Trophoblast cell (in vitro differentiated cells and primary cell): ENCODE results near the gene PRSS36.

ENCODE experiments used
- DNase-seq, 2 donors: peaks; one replicate each; pipeline ENCODE4 v3.0.0-alpha.2; 2016
- H2AFZ ChIP-seq: 2 replicates; pipeline ENCODE4 v1.6.1; 2013; ENCODE audit warnings: low read length, moderate library complexity, mild to moderate bottlenecking; ENCODE audit not compliant: insufficient read depth, poor library complexity
- H2AK5ac ChIP-seq: 2 replicates; pipeline ENCODE4 v1.6.1; 2013; ENCODE audit warnings: mild to moderate bottlenecking, low read length
- H2BK120ac ChIP-seq: 2 replicates; pipeline ENCODE4 v1.6.1; 2013; ENCODE audit warnings: low read length, mild to moderate bottlenecking, moderate library complexity; ENCODE audit not compliant: insufficient read depth, poor library complexity
- H2BK12ac ChIP-seq: 2 replicates; pipeline ENCODE4 v1.6.1; 2013; ENCODE audit warnings: mild to moderate bottlenecking, low read length, moderate library complexity
- H2BK5ac ChIP-seq: 2 replicates; pipeline ENCODE4 v1.6.1; 2013; ENCODE audit warnings: low read length, low read depth, moderate library complexity, mild to moderate bottlenecking; ENCODE audit not compliant: poor library complexity
- H3K14ac ChIP-seq: 2 replicates; pipeline ENCODE4 v1.6.1; 2013; ENCODE audit warnings: mild to moderate bottlenecking, low read length
- H3K18ac ChIP-seq: 2 replicates; pipeline ENCODE4 v1.6.1; 2013; ENCODE audit warnings: mild to moderate bottlenecking, low read length
- H3K23ac ChIP-seq: 2 replicates; pipeline ENCODE4 v1.6.1; 2013; ENCODE audit warnings: low read length
- H3K27ac ChIP-seq: 2 replicates; pipeline ENCODE4 v1.5.1; 2013; ENCODE audit warnings: low read depth, mild to moderate bottlenecking, inconsistent platforms, low read length, moderate library complexity
- H3K27me3 ChIP-seq: 2 replicates; pipeline ENCODE4 v1.6.1; 2013; ENCODE audit warnings: inconsistent platforms, mild to moderate bottlenecking, low read length, moderate library complexity; ENCODE audit not compliant: insufficient read depth
- H3K36me3 ChIP-seq, 2 experiments: 1 replicate in 1 of 2; 2 replicates in 1 of 2; pipeline ENCODE4 v1.6.1; 2013; ENCODE audit warnings: low read length in 2 of 2, mild to moderate bottlenecking in 2 of 2, moderate library complexity in 1 of 2; ENCODE audit not compliant: insufficient read depth in 2 of 2, control insufficient read depth in 1 of 2
- H3K4ac ChIP-seq: 2 replicates; pipeline ENCODE4 v1.6.1; 2013; ENCODE audit warnings: low read depth, mild to moderate bottlenecking, low read length, moderate library complexity
- H3K4me1 ChIP-seq, 2 experiments: 1 replicate in 1 of 2; 2 replicates in 1 of 2; pipeline ENCODE4 v1.6.1; 2013; ENCODE audit warnings: low read length in 2 of 2, mild to moderate bottlenecking in 2 of 2, moderate library complexity in 1 of 2; ENCODE audit not compliant: insufficient read depth in 2 of 2, control insufficient read depth in 1 of 2
- H3K4me2 ChIP-seq: 2 replicates; pipeline ENCODE4 v1.6.1; 2013; ENCODE audit warnings: inconsistent platforms, mild to moderate bottlenecking, low read length, moderate library complexity
- H3K4me3 ChIP-seq: 2 replicates; pipeline ENCODE4 v1.5.1; 2013; ENCODE audit warnings: mild to moderate bottlenecking, low read depth, low read length, inconsistent platforms
- H3K79me1 ChIP-seq: one replicate; pipeline ENCODE4 v1.6.1; 2013; ENCODE audit warnings: low read length
- H3K79me2 ChIP-seq: 2 replicates; pipeline ENCODE4 v1.6.1; 2013; ENCODE audit warnings: low read length, mild to moderate bottlenecking; ENCODE audit not compliant: control insufficient read depth, insufficient read depth, poor library complexity
- H3K9ac ChIP-seq: 2 replicates; pipeline ENCODE4 v1.6.1; 2013; ENCODE audit warnings: mild to moderate bottlenecking, low read length
- H3K9me3 ChIP-seq: 2 replicates; pipeline ENCODE4 v1.6.1; 2013; ENCODE audit warnings: low read depth, mild to moderate bottlenecking, control low read depth, inconsistent platforms, low read length; ENCODE audit not compliant: insufficient read depth
- H4K12ac ChIP-seq: 2 replicates; pipeline ENCODE4 v1.6.1; 2013; ENCODE audit warnings: low read depth, mild to moderate bottlenecking, low read length, moderate library complexity
- H4K8ac ChIP-seq: 2 replicates; pipeline ENCODE4 v1.6.1; 2013; ENCODE audit warnings: low read depth, mild to moderate bottlenecking, low read length, moderate library complexity
- H4K91ac ChIP-seq: one replicate; pipeline ENCODE4 v1.6.1; 2013; ENCODE audit warnings: low read depth, mild to moderate bottlenecking, low read length, moderate library complexity
- WGBS: extraction: QIAGEN DNeasy Blood & Tissue Kit; methylation state at CpG from one replicate; pipeline ENCODE4 v1.1.7; 2013; ENCODE audit warnings: missing lambda C conversion rate; ENCODE audit not compliant: insufficient read length, insufficient coverage; ENCODE audit errors: extremely low coverage; 5-methylcytosine and 5-hydroxymethylcytosine counted together

PRSS36 gene

GRCh38 chr16:31188450-31189411, 38.9 kb upstream of the PRSS36 start:
- no peak overlapping the region for H4K12ac ChIP-seq
- H3K4me2 ChIP-seq = no peak overlapping the region
- H3K79me1 ChIP-seq = no peaks in the 10 kb centered on the region
- no peak overlapping the region for H3K14ac ChIP-seq
- no peak overlapping the region for H3K4ac ChIP-seq
- no peak overlapping the region for H2BK120ac ChIP-seq
- H3K23ac ChIP-seq = no peak overlapping the region
- no peak overlapping the region for H3K4me3 ChIP-seq
- H3K27ac ChIP-seq = no peak overlapping the region
- H3K4me1 ChIP-seq = no peaks in the 10 kb centered on the region
- H3K27me3 ChIP-seq = no peaks in the 10 kb centered on the region
- peaks cover 2% of the 10 kb centered on the region for H3K79me2 ChIP-seq
- peaks cover 54 to 90% of the 10 kb centered on the region in 2 experiments for H3K36me3 ChIP-seq
- no peak overlapping the region for H3K9ac ChIP-seq
- H4K8ac ChIP-seq = no peak overlapping the region
- no peak overlapping the region for H2AFZ ChIP-seq
- no peak overlapping the region for H2BK5ac ChIP-seq
- H4K91ac ChIP-seq = no peak overlapping the region
- no peak overlapping the region for H3K18ac ChIP-seq
- H3K9me3 ChIP-seq = no peaks in the 10 kb centered on the region
- H2BK12ac ChIP-seq = no peak overlapping the region
- 100% methylated on average over 1 of the region's 3 CpGs for WGBS
- H2AK5ac ChIP-seq = no peak overlapping the region
- no peak for DNase-seq

- no peak overlapping the region for H3K4ac ChIP-seq
- H3K36me3 ChIP-seq = peaks cover 53 to 88% of the 10 kb centered on the region in 2 experiments
- H4K12ac ChIP-seq = no peak overlapping the region
- H3K9me3 ChIP-seq = no peaks in the 10 kb centered on the region
- H3K14ac ChIP-seq = no peak overlapping the region
- H4K91ac ChIP-seq = no peak overlapping the region
- no peak overlapping the region for H3K4me3 ChIP-seq
- no peak overlapping the region for H2AK5ac ChIP-seq
- H2BK12ac ChIP-seq = no peak overlapping the region
- peaks cover 6% of the 10 kb centered on the region for H3K79me2 ChIP-seq
- H3K23ac ChIP-seq = no peak overlapping the region
- H3K79me1 ChIP-seq = no peaks in the 10 kb centered on the region
- no peak overlapping the region for H2BK5ac ChIP-seq
- no peaks in the 10 kb centered on the region for H3K27me3 ChIP-seq
- H3K18ac ChIP-seq = no peak overlapping the region
- no peak overlapping the region for H2BK120ac ChIP-seq
- no peak overlapping the region for H2AFZ ChIP-seq
- H4K8ac ChIP-seq = no peak overlapping the region
- H3K4me2 ChIP-seq = no peak overlapping the region
- DNase-seq = no peak
- H3K4me1 ChIP-seq = no peaks in the 10 kb centered on the region
- H3K27ac ChIP-seq = no peak overlapping the region
- H3K9ac ChIP-seq = no peak overlapping the region
- no CpG with 5 or more reads among the region's 8 CpGs for WGBS
Measured at GRCh38 chr16:31187808-31188189, 37.9 kb upstream of the PRSS36 start.

DNA sequence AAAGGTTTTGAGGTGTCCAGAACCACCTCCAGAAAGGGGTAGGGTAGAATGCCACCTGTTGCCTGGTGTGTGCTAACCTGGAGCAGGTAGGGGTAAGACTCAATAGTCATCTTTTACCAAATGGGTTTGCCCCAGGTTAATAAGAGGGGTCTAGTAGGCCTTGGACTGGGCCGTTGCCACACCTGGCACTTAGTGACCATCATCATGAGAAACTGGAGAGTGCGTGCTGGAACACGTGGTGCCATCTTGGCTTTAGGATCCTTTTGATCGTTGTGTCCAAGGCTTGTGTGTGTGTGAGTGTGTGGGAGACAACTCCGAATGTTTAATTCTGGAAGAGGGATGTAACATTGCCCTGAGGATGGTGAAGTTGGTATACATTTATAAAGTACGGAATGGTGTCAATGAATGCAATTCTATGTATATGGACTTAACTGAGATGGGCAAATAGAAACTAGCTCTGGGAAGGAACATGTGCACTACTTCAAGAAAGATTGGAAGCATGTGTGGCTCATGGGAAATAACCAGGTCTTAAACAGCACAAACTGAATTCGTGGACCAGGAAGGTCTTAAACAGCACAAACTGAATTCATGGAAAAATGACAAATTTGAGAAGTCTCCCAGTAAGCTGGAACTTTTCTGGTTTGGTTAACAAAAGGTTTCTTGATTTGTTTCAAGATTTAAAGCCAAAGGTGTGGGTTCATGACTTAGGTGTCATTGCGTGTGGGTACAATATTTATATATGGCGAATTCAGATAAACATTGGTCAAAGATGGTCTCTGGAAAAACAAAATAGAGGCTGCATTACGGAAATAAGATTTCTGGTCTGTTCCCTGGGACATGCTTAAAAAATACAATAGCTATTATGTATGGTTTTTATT, 37.3 kb upstream of the PRSS36 start:
- H4K91ac ChIP-seq = no peak overlapping the region
- DNase-seq = peak in 1 of 2 donors; percentile 16
- no CpG with 5 or more reads among the region's 10 CpGs for WGBS

GRCh38 chr16:31186176-31186575, 36.3 kb upstream of the PRSS36 start:
- Histone ChIP-seq H4K91ac (no peak overlapping the region), H3K4me1 (peaks cover 3 to 4% of the 10 kb centered on the region in 2 experiments), H3K4me2 (no peak overlapping the region), H3K79me1 (no peaks in the 10 kb centered on the region), H4K12ac (no peak overlapping the region), H3K4ac (no peak overlapping the region), H2AFZ (no peak overlapping the region), H3K18ac (no peak overlapping the region), H3K9ac (no peak overlapping the region), H4K8ac (no peak overlapping the region), H2BK12ac (no peak overlapping the region), H2AK5ac (no peak overlapping the region), H3K27me3 (no peaks in the 10 kb centered on the region), H2BK120ac (no peak overlapping the region), H3K36me3 (peaks cover 51 to 77% of the 10 kb centered on the region in 2 experiments), H3K27ac (no peak overlapping the region), H2BK5ac (no peak overlapping the region), H3K14ac (no peak overlapping the region), H3K9me3 (no peaks in the 10 kb centered on the region), H3K23ac (no peak overlapping the region), H3K4me3 (no peak overlapping the region), H3K79me2 (peaks cover 18% of the 10 kb centered on the region)
- no peak for DNase-seq
- no CpG with 5 or more reads among the region's 7 CpGs for WGBS

More for the DNA sequence above, 37.3 kb upstream of the PRSS36 start:
- Histone ChIP-seq H2AK5ac (no peak overlapping the region), H3K27me3 (no peaks in the 10 kb centered on the region), H3K9me3 (no peaks in the 10 kb centered on the region), H2BK120ac (no peak overlapping the region), H3K79me2 (peaks cover 12% of the 10 kb centered on the region), H3K79me1 (no peaks in the 10 kb centered on the region), H3K4me2 (no peak overlapping the region), H3K27ac (no peak overlapping the region), H3K14ac (no peak overlapping the region), H3K4me1 (peaks cover 2% of the 10 kb centered on the region in 2 experiments), H2BK5ac (no peak overlapping the region), H3K18ac (no peak overlapping the region), H4K12ac (no peak overlapping the region), H3K4me3 (no peak overlapping the region), H2AFZ (no peak overlapping the region), H3K9ac (no peak overlapping the region), H4K8ac (no peak overlapping the region), H3K36me3 (peaks cover 54 to 87% of the 10 kb centered on the region in 2 experiments), H3K4ac (no peak overlapping the region), H2BK12ac (no peak overlapping the region), H3K23ac (no peak overlapping the region)
